HG03060 (cell line): ENCODE measurements around the gene GNG7.
"Not testable (repeated sequence)": the region's sequence is repeated elsewhere in the genome, so short reads cannot be mapped to it uniquely, and the experiment has no call there.

Experiments used
- ATAC-seq: cut with Tn5 transposase; IDR thresholded peaks from one replicate; pipeline ENCODE4 v1.9.1; 2021; ENCODE audit warnings: low read depth, moderate number of reproducible peaks; ENCODE audit not compliant: unreplicated experiment

The GNG7 gene

GRCh38 chr19:2495130-2495641 is 207.3 kb downstream of the GNG7 start:
- ATAC-seq, result no peak

GRCh38 chr19:2494447-2495129 is 207.9 kb downstream of the GNG7 start:
- ATAC-seq, result no peak

- no peak for ATAC-seq
Measured at GRCh38 chr19:2494084-2494446, 208.4 kb downstream of the GNG7 start.

GRCh38 chr19:2493448-2493847 is 209.0 kb downstream of the GNG7 start:
- ATAC-seq, result not testable (repeated sequence)

GRCh38 chr19:2492870-2493269 is 209.6 kb downstream of the GNG7 start:
- ATAC-seq, result no peak

GRCh38 chr19:2491130-2491801 is 211.2 kb downstream of the GNG7 start:
- no peak for ATAC-seq

GRCh38 chr19:2490659-2491058 is 211.8 kb downstream of the GNG7 start:
- no peak for ATAC-seq

- ATAC-seq, result no peak
Measured at GRCh38 chr19:2488942-2489731, 213.4 kb downstream of the GNG7 start.

- no peak for ATAC-seq
Measured at GRCh38 chr19:2488405-2488941, 214.0 kb downstream of the GNG7 start.

- ATAC-seq, result no peak
Measured at GRCh38 chr19:2487842-2488241, 214.7 kb downstream of the GNG7 start.

GRCh38 chr19:2487090-2487489 is 215.4 kb downstream of the GNG7 start:
- no peak for ATAC-seq

GRCh38 chr19:2485428-2485827 is 217.1 kb downstream of the GNG7 start:
- ATAC-seq, result no peak

GRCh38 chr19:2484178-2484937 is 218.1 kb downstream of the GNG7 start:
- no peak for ATAC-seq

GRCh38 chr19:2483484-2484151 is 218.9 kb downstream of the GNG7 start:
- no peak for ATAC-seq

- ATAC-seq, result no peak
Measured at GRCh38 chr19:2483084-2483483, 219.4 kb downstream of the GNG7 start.

- ATAC-seq, result no peak
Measured at GRCh38 chr19:2482354-2483038, 220.0 kb downstream of the GNG7 start.

- no peak for ATAC-seq
Measured at GRCh38 chr19:2481466-2481865, 221.0 kb downstream of the GNG7 start.

- ATAC-seq, result no peak
Measured at GRCh38 chr19:2479556-2480194, 222.8 kb downstream of the GNG7 start.
